Measurements from ENCODE around the gene RPL18. TPM values are rescaled to one million over a fixed set of nuclear protein-coding genes. Genes with fewer than 3 reads are reported as not detected.

The RPL18 gene
- total RNA-seq, 1 experiment from 2014 or later = 1,417 TPM

GRCh38 chr19:48613024-48613851 lies 5.7 kb downstream of the RPL18 start:
- TF ChIP-seq EZH2 (IDR thresholded peaks at IDR 0.05; ENCODE audit: borderline replicate concordance, low read depth, low read length, poor library complexity, severe bottlenecking) (no peak), CTCF (conservative IDR thresholded peaks at IDR 0.05; ENCODE audit: low read depth, low read length) (no peak)
- BruUV-seq (replicated peaks) = no TSS peak
- no peak for DNase-seq (ENCODE audit: low spot score)
- H3K27me3 ChIP-seq (replicated peaks; ENCODE audit: insufficient read depth, low read depth, low read length, poor library complexity) = no peaks in the 10 kb centered on the region
- no peaks in the 10 kb centered on the region for H3K9me3 ChIP-seq (ENCODE audit: low read depth, low read length, poor library complexity, severe bottlenecking)
- H3K27ac ChIP-seq (ENCODE audit: low read depth, low read length, poor library complexity, severe bottlenecking) = peak overlapping the region; percentile 42
- no peak overlapping the region for H3K4me3 ChIP-seq (ENCODE audit: low read depth, low read length, poor library complexity, severe bottlenecking)
- ChIA-PET CTCF (interaction anchor here (0.6 kb wide), 1 partner anchor 249 kb away, joined by 15 read pairs; the partner anchor contains the start of genes SYNGR4 and TMEM143), POLR2A (ENCODE audit: low non-redundant PET) (no interaction called here)
- peaks cover 20% of the 10 kb centered on the region for H3K4me1 ChIP-seq (ENCODE audit: insufficient read depth, low read length, poor library complexity, severe bottlenecking)
- H3K36me3 ChIP-seq (ENCODE audit: insufficient read depth, low read length, poor library complexity, severe bottlenecking) = peaks cover 37% of the 10 kb centered on the region
- intact Hi-C loops (cut with micrococcal nuclease; ENCODE audit: unreplicated experiment) = no loop called here

DNA sequence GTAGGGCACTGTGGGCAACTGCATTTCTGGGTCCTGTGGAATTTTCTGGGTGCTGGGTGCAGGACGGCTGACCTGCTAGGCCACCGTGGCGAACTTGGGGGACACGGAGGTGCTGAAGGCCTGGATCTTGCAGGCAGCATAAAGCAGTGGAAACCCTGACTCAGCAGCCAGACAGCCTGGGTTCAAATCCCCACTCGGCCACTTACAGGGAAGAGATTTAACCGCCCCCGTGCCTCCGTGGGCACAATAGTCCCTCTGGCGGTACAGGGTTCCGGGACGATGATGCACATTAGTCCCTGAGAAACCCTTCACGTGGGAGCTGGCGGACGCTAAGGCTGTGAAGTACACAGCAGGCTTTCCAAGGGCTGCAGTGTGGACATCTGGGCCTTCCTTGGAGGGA lies 7.1 kb downstream of the RPL18 start:
- CTCF ChIA-PET = interaction anchor here (0.6 kb wide), 1 partner anchor 381 kb away, joined by 3 read pairs; the partner anchor contains the start of gene GYS1
- H3K4me3 ChIP-seq (ENCODE audit: low read depth, low read length, poor library complexity, severe bottlenecking) = no peak overlapping the region
- no peak for TF ChIP-seq CTCF (conservative IDR thresholded peaks at IDR 0.05; ENCODE audit: low read depth, low read length)
- no peak for TF ChIP-seq EZH2 (IDR thresholded peaks at IDR 0.05; ENCODE audit: borderline replicate concordance, low read depth, low read length, poor library complexity, severe bottlenecking)
- POLR2A ChIA-PET (ENCODE audit: low non-redundant PET) = interaction anchor here (0.6 kb wide), 1 partner anchor 10 kb away, joined by 4 read pairs; no protein-coding TSS in a partner anchor
- BruUV-seq (replicated peaks) = no TSS peak
- H3K9me3 ChIP-seq (ENCODE audit: low read depth, low read length, poor library complexity, severe bottlenecking) = no peaks in the 10 kb centered on the region
- H3K36me3 ChIP-seq (ENCODE audit: insufficient read depth, low read length, poor library complexity, severe bottlenecking) = peaks cover 24% of the 10 kb centered on the region
- no peak for DNase-seq (ENCODE audit: low spot score)
- H3K27ac ChIP-seq (ENCODE audit: low read depth, low read length, poor library complexity, severe bottlenecking) = no peak overlapping the region
- peaks cover 8% of the 10 kb centered on the region for H3K4me1 ChIP-seq (ENCODE audit: insufficient read depth, low read length, poor library complexity, severe bottlenecking)
- intact Hi-C loops (cut with micrococcal nuclease; ENCODE audit: unreplicated experiment) = no loop called here
- H3K27me3 ChIP-seq (replicated peaks; ENCODE audit: insufficient read depth, low read depth, low read length, poor library complexity) = no peaks in the 10 kb centered on the region

DNA sequence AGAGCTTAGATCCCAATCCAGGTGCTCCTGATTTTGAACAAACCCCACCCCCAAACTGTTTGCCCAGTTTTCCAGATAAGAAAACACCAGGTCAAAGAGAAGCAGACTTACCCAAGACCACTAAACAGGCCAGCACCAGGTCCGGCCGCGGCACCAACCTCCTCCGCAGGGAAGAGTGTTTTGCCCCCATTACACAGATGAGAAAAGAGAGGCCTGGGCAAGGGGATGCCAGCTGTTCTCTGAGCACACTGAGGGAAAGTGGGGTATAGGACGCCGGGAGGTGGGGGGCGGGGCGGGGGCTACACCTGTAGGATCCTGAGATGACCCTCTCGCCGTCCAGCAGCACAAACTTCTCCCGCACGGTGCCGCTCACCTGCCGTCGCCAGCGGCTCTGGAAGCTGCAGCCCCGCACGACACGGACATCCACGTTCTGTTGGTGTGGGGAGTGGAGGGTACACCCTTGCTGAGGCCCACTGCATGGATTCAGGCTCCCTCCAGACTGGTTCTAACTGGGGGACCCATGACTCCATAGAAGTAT lies 9.3 kb downstream of the RPL18 start:
- intact Hi-C loops (cut with micrococcal nuclease; ENCODE audit: unreplicated experiment) = no loop called here
- BruUV-seq (replicated peaks) = no TSS peak
- DNase-seq (ENCODE audit: low spot score) = no peak
- no peak for TF ChIP-seq CTCF (conservative IDR thresholded peaks at IDR 0.05; ENCODE audit: low read depth, low read length)
- no peak for TF ChIP-seq EZH2 (IDR thresholded peaks at IDR 0.05; ENCODE audit: borderline replicate concordance, low read depth, low read length, poor library complexity, severe bottlenecking)
- POLR2A ChIA-PET (ENCODE audit: low non-redundant PET) = interaction anchor here (1.6 kb wide), 1 partner anchor 9 kb away, joined by 5 read pairs; the partner anchor contains the start of genes RPL18 and SPHK2
- CTCF ChIA-PET = interaction anchor here (0.5 to 2.0 kb wide), 5 partner anchors 9 to 392 kb away, joined by 3 to 12 read pairs (median 4); partner anchors contain the start of genes HSD17B14 and RPL18
- peaks cover 1% of the 10 kb centered on the region for H3K36me3 ChIP-seq (ENCODE audit: insufficient read depth, low read length, poor library complexity, severe bottlenecking)
- no peaks in the 10 kb centered on the region for H3K4me1 ChIP-seq (ENCODE audit: insufficient read depth, low read length, poor library complexity, severe bottlenecking)
- no peaks in the 10 kb centered on the region for H3K27me3 ChIP-seq (replicated peaks; ENCODE audit: insufficient read depth, low read depth, low read length, poor library complexity)
- no peaks in the 10 kb centered on the region for H3K9me3 ChIP-seq (ENCODE audit: low read depth, low read length, poor library complexity, severe bottlenecking)
- no peak overlapping the region for H3K27ac ChIP-seq (ENCODE audit: low read depth, low read length, poor library complexity, severe bottlenecking)
- H3K4me3 ChIP-seq (ENCODE audit: low read depth, low read length, poor library complexity, severe bottlenecking) = no peak overlapping the region
